Activated naive CD8-positive, alpha-beta T cell treated with anti-CD3 and anti-CD28 coated beads, Interleukin-2, amount 50 U/mL, for 16 hours (primary cell): ENCODE results near the gene ADAMTS14.

Experiments used
- DNase-seq: peaks from one replicate; pipeline ENCODE4 v3.0.0-alpha.2; 2020; ENCODE audit warnings: low read depth, low spot score

Gene ADAMTS14

GRCh38 chr10:70693619-70694335 lies 21.5 kb downstream of the ADAMTS14 start:
- no peak for DNase-seq

GRCh38 chr10:70694418-70695141 lies 22.3 kb downstream of the ADAMTS14 start:
- DNase-seq = no peak

GRCh38 chr10:70695241-70696030 lies 23.1 kb downstream of the ADAMTS14 start:
- DNase-seq = no peak

- no peak for DNase-seq
These were observed 25.9 kb downstream of the ADAMTS14 start for GRCh38 chr10:70698211-70698610.

GRCh38 chr10:70699063-70699658 lies 26.9 kb downstream of the ADAMTS14 start:
- DNase-seq = no peak

- DNase-seq = no peak
These were observed 27.4 kb downstream of the ADAMTS14 start for GRCh38 chr10:70699659-70700174.

- DNase-seq = no peak
These were observed 30.0 kb downstream of the ADAMTS14 start for GRCh38 chr10:70702190-70702763.

- no peak for DNase-seq
These were observed 31.9 kb downstream of the ADAMTS14 start for GRCh38 chr10:70704211-70704610.

- no peak for DNase-seq
These were observed 33.0 kb downstream of the ADAMTS14 start for GRCh38 chr10:70705121-70705861.

GRCh38 chr10:70711177-70711576 lies 38.9 kb downstream of the ADAMTS14 start:
- DNase-seq = no peak

- DNase-seq = no peak
These were observed 39.6 kb downstream of the ADAMTS14 start for GRCh38 chr10:70711911-70712310.

- DNase-seq = no peak
These were observed 41.9 kb downstream of the ADAMTS14 start for GRCh38 chr10:70714245-70714644.

GRCh38 chr10:70714951-70715350 lies 42.6 kb downstream of the ADAMTS14 start:
- no peak for DNase-seq

GRCh38 chr10:70715853-70716795 lies 43.8 kb downstream of the ADAMTS14 start:
- no peak for DNase-seq

GRCh38 chr10:70722820-70723424 lies 50.6 kb downstream of the ADAMTS14 start:
- DNase-seq = no peak

GRCh38 chr10:70723771-70724170 lies 51.5 kb downstream of the ADAMTS14 start:
- no peak for DNase-seq

GRCh38 chr10:70726909-70727495 lies 54.7 kb downstream of the ADAMTS14 start:
- no peak for DNase-seq

GRCh38 chr10:70728328-70728727 lies 56.0 kb downstream of the ADAMTS14 start:
- no peak for DNase-seq
